Endodermal cell (in vitro differentiated cells): ENCODE measurements around the gene REEP1. TPM values are rescaled to one million over a fixed set of nuclear protein-coding genes. Genes with fewer than 3 reads are reported as not detected.
"Not testable (repeated sequence)": the region's sequence is repeated elsewhere in the genome, so short reads cannot be mapped to it uniquely, and the experiment has no call there.

ENCODE experiments used
- DNase-seq: peaks from one replicate; pipeline ENCODE4 v3.0.0-alpha.2; 2017
- H3K27ac ChIP-seq: 2 replicates; pipeline ENCODE4 v1.5.1; 2013; ENCODE audit warnings: mild to moderate bottlenecking, low read depth, low read length, moderate library complexity
- H3K27me3 ChIP-seq: 2 replicates; pipeline ENCODE4 v1.6.1; 2013; ENCODE audit warnings: mild to moderate bottlenecking, low read length, moderate library complexity; ENCODE audit not compliant: insufficient read depth, control insufficient read depth, poor library complexity, severe bottlenecking
- H3K36me3 ChIP-seq: 2 replicates; pipeline ENCODE4 v1.7.0; 2013; ENCODE audit warnings: mild to moderate bottlenecking, low read length, moderate library complexity; ENCODE audit not compliant: control insufficient read depth, insufficient read depth
- H3K4me1 ChIP-seq: one replicate; pipeline ENCODE4 v1.7.0; 2013; ENCODE audit warnings: low read length; ENCODE audit not compliant: control insufficient read depth, insufficient read depth
- H3K4me3 ChIP-seq: 2 replicates; pipeline ENCODE4 v1.5.1; 2013; ENCODE audit warnings: mild to moderate bottlenecking, low read length, moderate library complexity
- H3K9ac ChIP-seq: 2 replicates; pipeline ENCODE4 v1.6.1; 2013; ENCODE audit warnings: mild to moderate bottlenecking, low read length, moderate library complexity; ENCODE audit not compliant: poor library complexity, severe bottlenecking; ENCODE audit errors: extremely low read depth
- H3K9me3 ChIP-seq: 2 replicates; pipeline ENCODE4 v1.6.1; 2013; ENCODE audit warnings: mild to moderate bottlenecking, low read length, moderate library complexity; ENCODE audit not compliant: control insufficient read depth
- H3K27ac Mint-ChIP-seq: 2 replicates; pipeline ENCODE4 v1.8.0; 2020; ENCODE audit warnings: mixed read lengths
- H3K27me3 Mint-ChIP-seq: 2 replicates; pipeline ENCODE4 v1.8.0; 2021; ENCODE audit warnings: mild to moderate bottlenecking, mixed read lengths; ENCODE audit not compliant: insufficient read depth
- H3K36me3 Mint-ChIP-seq: 2 replicates; pipeline ENCODE4 v1.8.0; 2020; ENCODE audit warnings: low read depth, mixed read lengths
- H3K4me1 Mint-ChIP-seq: 2 replicates; pipeline ENCODE4 v1.8.0; 2020; ENCODE audit warnings: mixed read lengths
- H3K4me3 Mint-ChIP-seq: 2 replicates; pipeline ENCODE4 v1.8.0; 2020; ENCODE audit warnings: mild to moderate bottlenecking, moderate library complexity, mixed read lengths
- H3K9me3 Mint-ChIP-seq: 2 replicates; pipeline ENCODE4 v1.8.0; 2020; ENCODE audit warnings: mild to moderate bottlenecking, mixed read lengths
- CTCF ChIP-seq: fragments of 200-600 bp; sonication (generic); conservative IDR thresholded peaks from 2 replicates; pipeline ENCODE4 v1.5.0; 2021; ENCODE audit warnings: antibody characterized with exemption, mild to moderate bottlenecking
- WGBS, 2 experiments: methylation state at CpG; one replicate each; pipeline versions ENCODE4 v1.1.5 to v1.1.7; 2013; ENCODE audit warnings: missing lambda C conversion rate in 2 of 2, mixed read lengths in 1 of 2; ENCODE audit not compliant: insufficient coverage in 1 of 2, insufficient read length in 1 of 2; 5-methylcytosine and 5-hydroxymethylcytosine counted together
- total RNA-seq, 2 donors: library from RNA; stranded (reverse); fragmentation: NEBNext Ultra II Directional in 1 of 2; extraction: Animal tissue kit (Norgen Biotek cat#: 25700) in 1 of 2; gene quantifications; 2 replicates in 1 of 2; 3 replicates in 1 of 2; pipeline ENCODE4 v1.2.1, GENCODE V29; 2021

Gene REEP1
- total RNA-seq, 2 donors from 2014 or later, result 2.9 to 3.8 TPM

GRCh38 chr2:86229221-86229620 lies 108.2 kb downstream of the REEP1 start:
- H3K4me1 ChIP-seq, result no peaks in the 10 kb centered on the region
- H3K9me3 ChIP-seq, result no peaks in the 10 kb centered on the region
- no peak overlapping the region for H3K9ac ChIP-seq
- H3K27me3 ChIP-seq, result no peaks in the 10 kb centered on the region
- no peaks in the 10 kb centered on the region for H3K36me3 Mint-ChIP-seq
- H3K27ac Mint-ChIP-seq, result no peak overlapping the region
- no peak overlapping the region for H3K4me3 ChIP-seq
- no peak for DNase-seq
- no peak for TF ChIP-seq CTCF
- H3K4me1 Mint-ChIP-seq, result peaks cover 3% of the 10 kb centered on the region
- no peaks in the 10 kb centered on the region for H3K36me3 ChIP-seq
- H3K27ac ChIP-seq, result no peak overlapping the region
- peaks cover 4% of the 10 kb centered on the region for H3K27me3 Mint-ChIP-seq
- 80 to 86% methylated on average over 2 to 4 of the region's 4 CpGs for WGBS, 2 experiments
- H3K9me3 Mint-ChIP-seq, result no peaks in the 10 kb centered on the region
- H3K4me3 Mint-ChIP-seq, result no peak overlapping the region

GRCh38 chr2:86228574-86228973 lies 108.9 kb downstream of the REEP1 start:
- WGBS, 2 experiments, result 87 to 92% methylated on average over 4 to 8 of the region's 8 CpGs
- not testable (repeated sequence) for H3K4me1 ChIP-seq

GRCh38 chr2:86227685-86228084 lies 109.7 kb downstream of the REEP1 start:
- H3K9ac ChIP-seq, result no peak overlapping the region
- no peak overlapping the region for H3K27ac ChIP-seq
- no peaks in the 10 kb centered on the region for H3K27me3 ChIP-seq
- no peaks in the 10 kb centered on the region for H3K9me3 ChIP-seq
- Mint-ChIP-seq H3K27ac (no peak overlapping the region), H3K4me1 (peaks cover 6% of the 10 kb centered on the region), H3K4me3 (no peak overlapping the region), H3K27me3 (peaks cover 4% of the 10 kb centered on the region), H3K36me3 (no peaks in the 10 kb centered on the region), H3K9me3 (no peaks in the 10 kb centered on the region)
- no peak overlapping the region for H3K4me3 ChIP-seq
- WGBS, 2 experiments, result 89 to 92% methylated on average over 2 of the region's 2 CpGs
- H3K36me3 ChIP-seq, result no peaks in the 10 kb centered on the region
- no peaks in the 10 kb centered on the region for H3K4me1 ChIP-seq
- no peak for DNase-seq
- no peak for TF ChIP-seq CTCF

More at GRCh38 chr2:86228574-86228973, 108.9 kb downstream of the REEP1 start:
- H3K27me3 ChIP-seq, H3K27ac ChIP-seq, H3K4me3 Mint-ChIP-seq, H3K36me3 ChIP-seq, H3K4me3 ChIP-seq, H3K27me3 Mint-ChIP-seq, H3K9me3 Mint-ChIP-seq, DNase-seq, H3K36me3 Mint-ChIP-seq, H3K9ac ChIP-seq, H3K9me3 ChIP-seq, H3K27ac Mint-ChIP-seq, H3K4me1 Mint-ChIP-seq: not testable (repeated sequence)
